Fibroblast of pulmonary artery (primary cell): Measurements from ENCODE around the gene PRKAG2.
"Not testable (repeated sequence)": the region's sequence is repeated elsewhere in the genome, so short reads cannot be mapped to it uniquely, and the experiment has no call there.

ENCODE experiments used
- DNase-seq: peaks from one replicate; pipeline ENCODE4 v3.0.0-alpha.2; 2010; ENCODE audit warnings: low read depth
- H3K4me3 ChIP-seq: replicated peaks from 2 replicates; pipeline ENCODE4 v1.5.1; 2011; ENCODE audit warnings: low read depth, mild to moderate bottlenecking, control low read depth, low read length, moderate library complexity
- CTCF ChIP-seq: IDR thresholded peaks from 2 replicates; pipeline ENCODE4 v1.5.1; 2011; ENCODE audit warnings: mild to moderate bottlenecking, control low read depth, low read length, inconsistent platforms; ENCODE audit errors: missing control alignments

The PRKAG2 gene

GRCh38 chr7:151539088-151539671, 337.7 kb downstream of the PRKAG2 start:
- no peak for DNase-seq
- no peak overlapping the region for H3K4me3 ChIP-seq
- no peak for TF ChIP-seq CTCF

DNA sequence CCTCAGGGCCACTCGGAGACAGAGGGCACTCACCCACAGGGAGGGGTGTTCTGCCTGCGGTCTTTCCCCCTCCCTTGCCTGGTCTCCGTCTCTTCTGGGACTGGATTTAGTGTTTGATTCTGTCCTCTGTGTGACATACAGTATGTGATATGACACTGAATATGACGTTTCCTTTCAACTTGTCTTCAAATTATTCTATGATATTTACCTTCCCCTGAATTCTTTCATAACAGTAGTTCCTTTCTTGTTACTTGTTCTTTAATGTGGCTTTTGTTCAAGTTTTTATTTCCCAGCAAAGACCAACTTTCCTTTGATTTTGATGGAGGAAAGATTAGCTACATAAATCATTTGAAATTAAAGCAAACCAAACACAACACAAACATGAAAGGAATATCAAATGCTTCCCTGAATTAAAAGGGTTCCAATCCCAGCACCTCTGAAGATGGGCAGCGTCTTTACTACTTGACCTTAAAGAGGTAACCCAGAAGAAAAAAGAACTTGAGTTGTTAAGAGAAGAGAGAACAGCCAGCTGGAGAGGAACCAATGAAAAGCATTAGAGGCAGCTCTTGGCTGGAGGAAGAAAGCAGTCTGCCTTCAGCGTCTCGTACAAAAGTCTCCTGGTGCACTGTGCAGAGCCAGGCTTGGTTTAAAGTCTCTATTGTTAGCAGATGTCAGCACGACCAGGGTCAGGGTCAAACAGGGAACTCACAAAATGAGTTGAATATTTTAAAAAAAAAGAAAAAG, 338.9 kb downstream of the PRKAG2 start:
- no peak for DNase-seq
- no peak for TF ChIP-seq CTCF
- no peak overlapping the region for H3K4me3 ChIP-seq

GRCh38 chr7:151536178-151536577, 340.7 kb downstream of the PRKAG2 start:
- not testable (repeated sequence) for DNase-seq, H3K4me3 ChIP-seq

GRCh38 chr7:151529842-151530241, 347.1 kb downstream of the PRKAG2 start:
- no peak overlapping the region for H3K4me3 ChIP-seq
- no peak for DNase-seq

GRCh38 chr7:151524845-151525244, 352.1 kb downstream of the PRKAG2 start:
- no peak overlapping the region for H3K4me3 ChIP-seq
- no peak for TF ChIP-seq CTCF

More at GRCh38 chr7:151529842-151530241, 347.1 kb downstream of the PRKAG2 start:
- TF ChIP-seq CTCF = no peak

DNA sequence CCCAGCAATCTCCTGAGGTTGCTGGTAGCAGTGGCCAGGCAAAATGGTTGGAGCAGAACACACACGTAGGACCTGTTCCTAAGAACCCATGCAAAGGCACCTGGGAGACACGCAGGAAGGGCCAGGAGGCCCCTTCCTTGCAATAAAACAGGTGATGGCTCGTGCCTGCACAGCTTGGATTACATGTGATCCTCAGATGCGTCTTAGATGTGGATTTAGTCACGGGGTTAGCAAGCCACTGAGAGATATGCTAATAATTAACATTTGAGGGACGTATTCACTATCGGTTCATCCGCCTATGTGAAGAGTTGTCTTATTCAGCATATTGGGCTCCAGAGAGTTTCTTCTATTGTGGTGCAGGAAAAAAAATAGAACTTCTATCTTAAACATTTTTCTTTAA, 352.6 kb downstream of the PRKAG2 start:
- H3K4me3 ChIP-seq = no peak overlapping the region
- no peak for TF ChIP-seq CTCF
- DNase-seq = no peak

More at GRCh38 chr7:151524845-151525244, 352.1 kb downstream of the PRKAG2 start:
- no peak for DNase-seq

- H3K4me3 ChIP-seq = peak overlapping the region; percentile 54
- TF ChIP-seq CTCF = no peak
- no peak for DNase-seq
Observed at GRCh38 chr7:151520419-151521261, 356.3 kb downstream of the PRKAG2 start.
